Skeletal muscle tissue (tissue), 4 donors: ENCODE data around the gene ADARB1. TPM values are rescaled to one million over a fixed set of nuclear protein-coding genes. Genes with fewer than 3 reads are reported as not detected.
"Not testable (repeated sequence)": the region's sequence is repeated elsewhere in the genome, so short reads cannot be mapped to it uniquely, and the experiment has no call there.

Source experiments
- H3K27ac ChIP-seq: one replicate; pipeline ENCODE4 v1.7.0; 2013; ENCODE audit warnings: mild to moderate bottlenecking, low read depth, low read length, inconsistent platforms
- H3K27me3 ChIP-seq, 3 donors: one replicate each; pipeline ENCODE4 v1.7.0; 2013; ENCODE audit warnings: low read length in 3 of 3; ENCODE audit not compliant: control insufficient read depth in 3 of 3, insufficient read depth in 3 of 3
- H3K36me3 ChIP-seq, 3 donors: one replicate each; pipeline ENCODE4 v1.7.0; 2013; ENCODE audit warnings: low read length in 3 of 3; ENCODE audit not compliant: control insufficient read depth in 3 of 3, insufficient read depth in 3 of 3
- H3K4me1 ChIP-seq, 3 donors: one replicate each; pipeline ENCODE4 v1.7.0; 2013; ENCODE audit warnings: low read length in 3 of 3, mild to moderate bottlenecking in 3 of 3; ENCODE audit not compliant: control insufficient read depth in 3 of 3, insufficient read depth in 3 of 3
- H3K4me3 ChIP-seq, 3 donors: one replicate each; pipeline ENCODE4 v1.7.0; 2013; ENCODE audit warnings: low read length in 3 of 3
- H3K9ac ChIP-seq, 3 donors: one replicate each; pipeline ENCODE4 v1.7.0; 2013; ENCODE audit warnings: low read length in 3 of 3, mild to moderate bottlenecking in 3 of 3, moderate library complexity in 2 of 3, low read depth in 1 of 3
- H3K9me3 ChIP-seq, 3 donors: one replicate each; pipeline ENCODE4 v1.7.0; 2013; ENCODE audit warnings: low read length in 3 of 3; ENCODE audit not compliant: control insufficient read depth in 3 of 3
- total RNA-seq: library from RNA; depleted of rRNA; stranded (reverse); fragments of >200 nt; gene quantifications from one replicate; pipeline ENCODE4 v1.2.3, GENCODE V29; 2014
- donor health status: Osteomylitis.

Gene ADARB1
- total RNA-seq, 1 donor from 2014 or later: 16.2 TPM

- Histone ChIP-seq H3K27ac (no peak overlapping the region), H3K36me3 (peaks cover 2 to 5% (median 2%) of the 10 kb centered on the region in 3 donors), H3K4me3 (no peak overlapping the region), H3K4me1 (peaks cover 10 to 27% (median 13%) of the 10 kb centered on the region in 3 donors), H3K9ac (no peak overlapping the region), H3K27me3 (no peaks in the 10 kb centered on the region), H3K9me3 (no peaks in the 10 kb centered on the region)
Observed at GRCh38 chr21:45142469-45143308, 68.3 kb downstream of the ADARB1 start.

GRCh38 chr21:45143855-45144254 lies 69.5 kb downstream of the ADARB1 start:
- Histone ChIP-seq H3K9ac (no peak overlapping the region), H3K4me3 (no peak overlapping the region), H3K36me3 (peaks cover 4 to 7% (median 7%) of the 10 kb centered on the region in 3 donors), H3K27ac (no peak overlapping the region), H3K27me3 (no peaks in the 10 kb centered on the region), H3K4me1 (peaks cover 10 to 23% (median 13%) of the 10 kb centered on the region in 3 donors), H3K9me3 (no peaks in the 10 kb centered on the region)

- Histone ChIP-seq H3K36me3 (peaks cover 7 to 10% (median 7%) of the 10 kb centered on the region in 3 donors), H3K4me1 (peaks cover 10 to 22% (median 13%) of the 10 kb centered on the region in 3 donors), H3K4me3 (no peak overlapping the region), H3K9me3 (no peaks in the 10 kb centered on the region), H3K27ac (no peak overlapping the region), H3K27me3 (no peaks in the 10 kb centered on the region), H3K9ac (no peak overlapping the region)
Observed at GRCh38 chr21:45145146-45145545, 70.8 kb downstream of the ADARB1 start.

GRCh38 chr21:45145846-45146245 lies 71.5 kb downstream of the ADARB1 start:
- H3K4me3 ChIP-seq, H3K9ac ChIP-seq, H3K27me3 ChIP-seq, H3K9me3 ChIP-seq, H3K27ac ChIP-seq: not testable (repeated sequence)
- Histone ChIP-seq H3K4me1 (peaks cover 10 to 21% (median 10%) of the 10 kb centered on the region in 3 donors), H3K36me3 (peaks cover 7 to 11% (median 7%) of the 10 kb centered on the region in 3 donors)

GRCh38 chr21:45146306-45146705 lies 71.9 kb downstream of the ADARB1 start:
- no peak overlapping the region for H3K9ac ChIP-seq
- H3K27me3 ChIP-seq: no peaks in the 10 kb centered on the region
- no peaks in the 10 kb centered on the region for H3K9me3 ChIP-seq
- no peak overlapping the region for H3K27ac ChIP-seq
- H3K4me1 ChIP-seq: peaks cover 10 to 22% (median 10%) of the 10 kb centered on the region in 3 donors
- peaks cover 7 to 11% (median 7%) of the 10 kb centered on the region in 3 donors for H3K36me3 ChIP-seq
- no peak overlapping the region for H3K4me3 ChIP-seq

- H3K27me3 ChIP-seq: no peaks in the 10 kb centered on the region
- H3K36me3 ChIP-seq: peaks cover 8 to 13% (median 10%) of the 10 kb centered on the region in 3 donors
- H3K4me3 ChIP-seq: no peak overlapping the region
- H3K4me1 ChIP-seq: peaks cover 8 to 26% (median 9%) of the 10 kb centered on the region in 3 donors
- H3K9me3 ChIP-seq: no peaks in the 10 kb centered on the region
- no peak overlapping the region for H3K9ac ChIP-seq
- no peak overlapping the region for H3K27ac ChIP-seq
Observed at GRCh38 chr21:45146801-45147200, 72.4 kb downstream of the ADARB1 start.

- no peak overlapping the region for H3K9ac ChIP-seq
- peaks cover 11 to 15% (median 13%) of the 10 kb centered on the region in 3 donors for H3K36me3 ChIP-seq
- H3K27me3 ChIP-seq: no peaks in the 10 kb centered on the region
- peaks cover 4 to 20% (median 8%) of the 10 kb centered on the region in 3 donors for H3K4me1 ChIP-seq
- no peak overlapping the region for H3K27ac ChIP-seq
- no peaks in the 10 kb centered on the region for H3K9me3 ChIP-seq
- H3K4me3 ChIP-seq: no peak overlapping the region
Observed at GRCh38 chr21:45147473-45148315, 73.3 kb downstream of the ADARB1 start.

- Histone ChIP-seq H3K27ac (no peak overlapping the region), H3K36me3 (peaks cover 11 to 15% (median 13%) of the 10 kb centered on the region in 3 donors), H3K9me3 (no peaks in the 10 kb centered on the region), H3K4me1 (peaks cover 0 to 13% (median 4%) of the 10 kb centered on the region in 3 donors), H3K4me3 (no peak overlapping the region), H3K9ac (no peak overlapping the region), H3K27me3 (no peaks in the 10 kb centered on the region)
Observed at GRCh38 chr21:45148316-45148990, 74.1 kb downstream of the ADARB1 start.

GRCh38 chr21:45149021-45149420 lies 74.6 kb downstream of the ADARB1 start:
- H3K9ac ChIP-seq: no peak overlapping the region
- H3K27ac ChIP-seq: no peak overlapping the region
- peaks cover 0 to 11% (median 4%) of the 10 kb centered on the region in 3 donors for H3K4me1 ChIP-seq
- H3K9me3 ChIP-seq: no peaks in the 10 kb centered on the region
- peaks cover 11 to 15% (median 13%) of the 10 kb centered on the region in 3 donors for H3K36me3 ChIP-seq
- H3K4me3 ChIP-seq: no peak overlapping the region
- H3K27me3 ChIP-seq: no peaks in the 10 kb centered on the region
